HepG2 (cell line): Measurements from ENCODE around the gene HNRNPA2B1. TPM values are rescaled to one million over a fixed set of nuclear protein-coding genes. Genes with fewer than 3 reads are reported as not detected.

Experiments
- ATAC-seq: fragments of 200-7000 bp; cut with Tn5 transposase; 3 replicates; pipeline ENCODE4 v1.9.1; 2020; ENCODE audit warnings: mild to moderate bottlenecking, moderate library complexity
- BruUV-seq: library from RNA; stranded (reverse); fragments of 400-500 nt; replicated peaks from 2 replicates; lab custom pipeline; 2021; lab: Mats Ljungman, UMichigan
- CTCF ChIA-PET: fragments of 300-600 bp; formaldehyde crosslinking; extraction: SDS; loops from one replicate; lab custom pipeline; 2021; ENCODE audit warnings: low total read pairs, inconsistent platforms, low intra/inter-chr PET ratio; lab: Yijun Ruan, JAX
- POLR2A ChIA-PET: fragments of 350-600 bp; sonication (Branson Sonifier 250); formaldehyde crosslinking; loops from one replicate; lab custom pipeline; 2020; ENCODE audit warnings: antibody characterized with exemption, inconsistent platforms; lab: Yijun Ruan, JAX
- DNase-seq: peaks from one replicate; pipeline ENCODE4 v3.0.0-alpha.2; 2015; ENCODE audit warnings: low spot score
- FAIRE-seq: peaks from 3 replicates; lab custom pipeline; 2011; peaks lifted over from hg19 to GRCh38; lab: Jason Lieb, UNC
- H2AFZ ChIP-seq: one replicate; pipeline ENCODE4 v1.6.1; 2011; ENCODE audit warnings: low read length, inconsistent platforms
- H3K27ac ChIP-seq: fragments of 300-600 bp; 3 replicates; pipeline ENCODE4 v1.8.0; 2011; ENCODE audit warnings: mixed run types, mild to moderate bottlenecking, mixed read lengths, low read length, inconsistent platforms; ENCODE audit not compliant: insufficient read depth; ENCODE audit errors: extremely low read length
- H3K27me3 ChIP-seq, 2 experiments: fragments of 200-600 bp in 1 of 2; 2 replicates in 1 of 2; 3 replicates in 1 of 2; pipeline versions ENCODE4 v1.6.0 to v1.8.0; 2011; ENCODE audit warnings: low read length in 2 of 2, mild to moderate bottlenecking in 2 of 2, moderate library complexity in 2 of 2, inconsistent platforms in 1 of 2; ENCODE audit not compliant: insufficient read depth in 2 of 2, control insufficient read depth in 1 of 2
- H3K36me3 ChIP-seq, 2 experiments: fragments of 200-600 bp in 1 of 2; replicated peaks in 1 of 2; 2 replicates in 1 of 2; 3 replicates in 1 of 2; pipeline versions ENCODE4 v1.5.1 to v1.8.0; 2011; ENCODE audit warnings: low read length in 2 of 2, inconsistent platforms in 1 of 2; ENCODE audit not compliant: insufficient read depth in 2 of 2, control insufficient read depth in 1 of 2
- H3K4me1 ChIP-seq: 2 replicates; pipeline ENCODE4 v1.5.1; 2012; ENCODE audit warnings: low read length, inconsistent platforms; ENCODE audit not compliant: insufficient read depth
- H3K4me2 ChIP-seq: 2 replicates; pipeline ENCODE4 v1.6.0; 2011; ENCODE audit warnings: low read depth, low read length, inconsistent platforms
- H3K4me3 ChIP-seq, 3 experiments: fragments of 200-600 bp in 1 of 3; sonication (generic), shearing (Covaris generic) in 1 of 3; replicated peaks in 1 of 3; 2 replicates each; pipeline ENCODE4 v1.5.1; 2011 to 2016; ENCODE audit warnings: low read length in 3 of 3, inconsistent platforms in 2 of 3, low read depth in 2 of 3, mild to moderate bottlenecking in 2 of 3, control low read depth in 1 of 3, mixed read lengths in 1 of 3; ENCODE audit not compliant: insufficient read depth in 1 of 3
- H3K79me2 ChIP-seq: one replicate; pipeline ENCODE4 v1.6.1; 2011; ENCODE audit warnings: low read length, inconsistent platforms; ENCODE audit not compliant: insufficient read depth
- H3K9ac ChIP-seq: 2 replicates; pipeline ENCODE4 v1.6.0; 2011; ENCODE audit warnings: mild to moderate bottlenecking, low read depth, low read length, inconsistent platforms; ENCODE audit not compliant: insufficient read depth
- H3K9me3 ChIP-seq: 2 replicates; pipeline ENCODE4 v1.5.1; 2012; ENCODE audit warnings: mild to moderate bottlenecking, low read length
- H4K20me1 ChIP-seq: 2 replicates; pipeline ENCODE4 v1.6.0; 2011; ENCODE audit warnings: inconsistent platforms, mild to moderate bottlenecking, low read length, moderate library complexity; ENCODE audit not compliant: insufficient read depth
- ASH2L ChIP-seq: fragments of 300-600, 200-600 bp; sonication (generic); IDR thresholded peaks from 2 replicates; pipeline ENCODE4 v1.7.0; 2017; ENCODE audit warnings: low read depth, mild to moderate bottlenecking, moderate library complexity, mixed read lengths, low read length; ENCODE audit not compliant: insufficient read length
- CBX5 ChIP-seq: sonication (generic); formaldehyde crosslinking; IDR thresholded peaks from 2 replicates; pipeline ENCODE4 v1.4.0; 2020; ENCODE audit warnings: missing genetic modification reagents, borderline replicate concordance
- CHD2 ChIP-seq: IDR thresholded peaks from 2 replicates; pipeline ENCODE4 v1.6.1; 2011; ENCODE audit warnings: low read depth, low read length, improper control_type of control experiment
- DNMT3B ChIP-seq: conservative IDR thresholded peaks from 2 replicates; pipeline ENCODE4 v1.6.1; 2016; ENCODE audit warnings: missing biosample characterization, control low read depth
- FOSL2 ChIP-seq: sonication (generic); formaldehyde crosslinking; IDR thresholded peaks from 2 replicates; pipeline ENCODE4 v1.4.0; 2020; ENCODE audit warnings: missing genetic modification reagents
- KLF13 ChIP-seq: sonication (generic); formaldehyde crosslinking; IDR thresholded peaks from 2 replicates; pipeline ENCODE4 v1.4.0; 2020; ENCODE audit warnings: mild to moderate bottlenecking, missing genetic modification reagents
- KLF6 ChIP-seq: IDR thresholded peaks from 2 replicates; pipeline ENCODE4 v1.8.0; 2016; ENCODE audit warnings: missing biosample characterization, missing genetic modification reagents
- MAFK ChIP-seq, 2 experiments: IDR thresholded peaks in 1 of 2; conservative IDR thresholded peaks in 1 of 2; 2 replicates each; pipeline ENCODE4 v1.6.1; 2011; ENCODE audit warnings: improper control_type of control experiment in 2 of 2, low read length in 2 of 2
- PTBP1 ChIP-seq: fragments of 200-400 bp; formaldehyde crosslinking; IDR thresholded peaks from 2 replicates; pipeline ENCODE4 v1.6.1; 2018; ENCODE audit warnings: low read length, low read depth; ENCODE audit not compliant: poor library complexity, severe bottlenecking
- REPIN1 ChIP-seq: sonication (generic); formaldehyde crosslinking; IDR thresholded peaks from 2 replicates; pipeline ENCODE4 v1.8.0; 2022; ENCODE audit warnings: missing genetic modification reagents, low read depth, mild to moderate bottlenecking, borderline replicate concordance
- SAP130 ChIP-seq: IDR thresholded peaks from 2 replicates; pipeline ENCODE4 v1.6.1; 2016; ENCODE audit warnings: low read depth
- SKI ChIP-seq: fragments of 450-650 bp; IDR thresholded peaks from one replicate; pipeline ENCODE4 v1.6.1; 2018; ENCODE audit warnings: mild to moderate bottlenecking; ENCODE audit not compliant: partially characterized antibody
- ZFP36 ChIP-seq: fragments of 150-350 bp; IDR thresholded peaks from 2 replicates; pipeline ENCODE4 v1.6.1; 2018; ENCODE audit warnings: borderline replicate concordance, low read length, low read depth; ENCODE audit not compliant: partially characterized antibody
- ZNF251 ChIP-seq: sonication (generic); formaldehyde crosslinking; IDR thresholded peaks from 2 replicates; pipeline ENCODE4 v1.9.0; 2021; ENCODE audit warnings: mild to moderate bottlenecking, missing genetic modification reagents
- ZNF354B ChIP-seq: sonication (generic); formaldehyde crosslinking; IDR thresholded peaks from 2 replicates; pipeline ENCODE4 v1.8.0; 2022; ENCODE audit warnings: mild to moderate bottlenecking, missing genetic modification reagents
- WGBS: methylation state at CpG from one replicate; pipeline ENCODE4 v1.1.6; 2017; ENCODE audit warnings: low lambda C conversion rate; 5-methylcytosine and 5-hydroxymethylcytosine counted together
- in situ Hi-C: cut with HindIII; loops from 2 replicates; pipeline ENCODE4 v1.10.0; 2017; ENCODE audit warnings: low pct_unique_long_range_greater_than_20kb; ENCODE audit not compliant: extremely low pct_ligation_motif_present
- intact Hi-C: fragments of 100-400 bp; cut with micrococcal nuclease; formaldehyde crosslinking; loops from one replicate; pipeline ENCODE4 v1.10.0; 2022; ENCODE audit not compliant: unreplicated experiment
- polyA plus RNA-seq, 8 experiments: library from polyadenylated mRNA; depleted of rRNA in 3 of 8; stranded (reverse) in 7 of 8; unstranded in 1 of 8; fragments of >200 nt; fragmentation: Illumina TruSeq in 4 of 8; extraction: Trizol in 4 of 8; gene quantifications; 2 replicates each; pipeline versions ENCODE4 v1.2.1 to v1.2.3, GENCODE V29; 2011 to 2016; ENCODE audit warnings: low read depth in 4 of 8, missing spikeins in 1 of 8, mixed read lengths in 1 of 8; ENCODE audit not compliant: insufficient read depth in 1 of 8
- total RNA-seq, 5 experiments: library from RNA; depleted of rRNA; stranded (reverse); fragments of >200 nt; fragmentation: Illumina TruSeq; extraction: Trizol; gene quantifications; 2 replicates each; pipeline ENCODE4 v1.2.3, GENCODE V29; 2016; ENCODE audit warnings: low read depth in 1 of 5
- TF ChIP-seq, protein P1 (sequence below): sonication (generic); formaldehyde crosslinking; IDR thresholded peaks from 2 replicates; pipeline ENCODE4 v1.8.1; 2022; ENCODE audit warnings: low read depth, mild to moderate bottlenecking, missing genetic modification reagents
- TF ChIP-seq, protein P2 (sequence below): sonication (generic); formaldehyde crosslinking; IDR thresholded peaks from 2 replicates; pipeline ENCODE4 v1.4.0; 2020; ENCODE audit warnings: missing genetic modification reagents, borderline replicate concordance

Gene HNRNPA2B1
- total and polyA plus RNA-seq, 2 of the 13 experiments (the other 11 are each of a cell fraction or from before 2014, with no cell fraction given), result 193 to 412 TPM

DNA sequence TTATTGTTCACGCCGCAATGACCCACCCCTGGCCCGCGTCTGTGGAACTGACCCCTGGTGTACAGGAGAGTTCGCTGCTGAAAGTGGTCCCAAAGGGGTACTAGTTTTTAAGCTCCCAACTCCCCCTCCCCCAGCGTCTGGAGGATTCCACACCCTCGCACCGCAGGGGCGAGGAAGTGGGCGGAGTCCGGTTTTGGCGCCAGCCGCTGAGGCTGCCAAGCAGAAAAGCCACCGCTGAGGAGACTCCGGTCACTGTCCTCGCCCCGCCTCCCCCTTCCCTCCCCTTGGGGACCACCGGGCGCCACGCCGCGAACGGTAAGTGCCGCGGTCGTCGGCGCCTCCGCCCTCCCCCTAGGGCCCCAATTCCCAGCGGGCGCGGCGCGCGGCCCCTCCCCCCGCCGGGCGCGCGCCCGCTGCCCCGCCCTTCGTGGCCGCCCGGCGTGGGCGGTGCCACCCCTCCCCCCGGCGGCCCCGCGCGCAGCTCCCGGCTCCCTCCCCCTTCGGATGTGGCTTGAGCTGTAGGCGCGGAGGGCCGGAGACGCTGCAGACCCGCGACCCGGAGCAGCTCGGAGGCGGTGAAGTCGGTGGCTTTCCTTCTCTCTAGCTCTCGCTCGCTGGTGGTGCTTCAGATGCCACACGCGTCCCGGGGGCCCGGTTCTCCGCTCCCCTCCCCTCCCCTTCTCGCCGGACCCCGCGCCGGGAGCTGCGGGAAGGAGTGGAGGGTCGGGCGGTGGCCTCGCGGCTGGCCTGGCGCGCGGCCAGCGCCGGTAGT is 887 bp upstream of the HNRNPA2B1 start, which contains the start of gene CBX3 (continued):
- TF ChIP-seq ZNF251 (CRISPR knock-in tag) (no peak), FOSL2 (CRISPR knock-in tag) (0 out of 2 replicates have a peak, but pooled peaks have one; percentile 30), REPIN1 (no peak), ASH2L (no peak)
- TF ChIP-seq, protein P1, sequence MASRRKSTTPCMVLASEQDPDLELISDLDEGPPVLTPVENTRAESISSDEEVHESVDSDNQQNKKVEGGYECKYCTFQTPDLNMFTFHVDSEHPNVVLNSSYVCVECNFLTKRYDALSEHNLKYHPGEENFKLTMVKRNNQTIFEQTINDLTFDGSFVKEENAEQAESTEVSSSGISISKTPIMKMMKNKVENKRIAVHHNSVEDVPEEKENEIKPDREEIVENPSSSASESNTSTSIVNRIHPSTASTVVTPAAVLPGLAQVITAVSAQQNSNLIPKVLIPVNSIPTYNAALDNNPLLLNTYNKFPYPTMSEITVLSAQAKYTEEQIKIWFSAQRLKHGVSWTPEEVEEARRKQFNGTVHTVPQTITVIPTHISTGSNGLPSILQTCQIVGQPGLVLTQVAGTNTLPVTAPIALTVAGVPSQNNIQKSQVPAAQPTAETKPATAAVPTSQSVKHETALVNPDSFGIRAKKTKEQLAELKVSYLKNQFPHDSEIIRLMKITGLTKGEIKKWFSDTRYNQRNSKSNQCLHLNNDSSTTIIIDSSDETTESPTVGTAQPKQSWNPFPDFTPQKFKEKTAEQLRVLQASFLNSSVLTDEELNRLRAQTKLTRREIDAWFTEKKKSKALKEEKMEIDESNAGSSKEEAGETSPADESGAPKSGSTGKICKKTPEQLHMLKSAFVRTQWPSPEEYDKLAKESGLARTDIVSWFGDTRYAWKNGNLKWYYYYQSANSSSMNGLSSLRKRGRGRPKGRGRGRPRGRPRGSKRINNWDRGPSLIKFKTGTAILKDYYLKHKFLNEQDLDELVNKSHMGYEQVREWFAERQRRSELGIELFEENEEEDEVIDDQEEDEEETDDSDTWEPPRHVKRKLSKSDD (CRISPR knock-in tag), result no peak

DNA sequence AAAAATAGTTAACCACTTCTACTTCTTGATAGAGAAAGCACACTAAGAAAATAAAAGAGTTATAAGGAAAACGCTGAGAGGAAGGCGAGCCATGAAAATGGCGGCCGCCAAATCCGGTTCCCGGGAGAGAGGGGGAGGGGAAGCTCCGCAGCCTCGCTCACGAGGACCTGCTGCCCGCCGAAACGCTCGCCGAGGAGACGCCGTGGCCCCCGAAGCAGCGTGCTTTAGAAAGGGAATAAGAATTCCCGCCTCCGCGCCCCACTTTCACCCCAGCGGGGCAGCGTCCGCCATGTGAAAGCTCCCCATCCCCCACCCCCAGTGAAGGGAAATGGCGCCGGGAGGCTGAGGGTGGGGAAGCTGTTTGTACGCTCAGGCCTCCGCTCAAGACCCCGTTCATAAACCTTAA is 505 bp downstream of the HNRNPA2B1 start:
- H3K9ac ChIP-seq, result peak overlapping the region; percentile 100
- intact Hi-C loops, result loop anchor here (5.0 kb wide), 3 partner anchors 92 to 167 kb away; partner anchors contain the start of gene SNX10
- no peaks in the 10 kb centered on the region for H3K9me3 ChIP-seq
- peak overlapping the region; percentile 99 for H3K27ac ChIP-seq
- ATAC-seq (peak; percentile 56), FAIRE-seq (no peak), DNase-seq (no peak)
- peaks cover 89% of the 10 kb centered on the region for H3K79me2 ChIP-seq
- H4K20me1 ChIP-seq, result peaks cover 68% of the 10 kb centered on the region
- no peak overlapping the region for H2AFZ ChIP-seq
- H3K4me1 ChIP-seq, result peaks cover 43% of the 10 kb centered on the region
- ChIA-PET CTCF (no interaction called here), POLR2A (interaction anchor here (0.6 to 5.8 kb wide), 17 partner anchors 8 to 934 kb away, joined by 3 to 40 read pairs (median 4); partner anchors contain the start of gene NFE2L3)
- H3K4me2 ChIP-seq, result peak overlapping the region; percentile 77
- H3K36me3 ChIP-seq, result peaks cover 8 to 27% of the 10 kb centered on the region in 2 experiments
- peak overlapping the region; percentile 99 for H3K4me3 ChIP-seq
- in situ Hi-C loops, result loop anchor here (10.0 kb wide), 1 partner anchor 165 kb away; no protein-coding TSS in a partner anchor
- WGBS, result 2% methylated on average over 11 of the region's 29 CpGs
- H3K27me3 ChIP-seq, result no peaks in the 10 kb centered on the region; a peak in 1 of 5 replicates
- TSS peak; percentile 45 for BruUV-seq
- TF ChIP-seq SKI, result no peak
- TF ChIP-seq ZFP36, result no peak
- no peak for TF ChIP-seq MAFK (conservative IDR thresholded peaks at IDR 0.05 in 1 of 2, IDR thresholded peaks at IDR 0.05 in 1 of 2; ENCODE audit: low read length in 2 of 2)
- TF ChIP-seq PTBP1, result no peak
- no peak for TF ChIP-seq ZNF354B
- peak; percentile 73 for TF ChIP-seq CHD2
- TF ChIP-seq DNMT3B, result no peak; the same call in 1 of the 2 replicates
- TF ChIP-seq SAP130, result no peak; the same call in 1 of the 2 replicates
- TF ChIP-seq, protein P2, sequence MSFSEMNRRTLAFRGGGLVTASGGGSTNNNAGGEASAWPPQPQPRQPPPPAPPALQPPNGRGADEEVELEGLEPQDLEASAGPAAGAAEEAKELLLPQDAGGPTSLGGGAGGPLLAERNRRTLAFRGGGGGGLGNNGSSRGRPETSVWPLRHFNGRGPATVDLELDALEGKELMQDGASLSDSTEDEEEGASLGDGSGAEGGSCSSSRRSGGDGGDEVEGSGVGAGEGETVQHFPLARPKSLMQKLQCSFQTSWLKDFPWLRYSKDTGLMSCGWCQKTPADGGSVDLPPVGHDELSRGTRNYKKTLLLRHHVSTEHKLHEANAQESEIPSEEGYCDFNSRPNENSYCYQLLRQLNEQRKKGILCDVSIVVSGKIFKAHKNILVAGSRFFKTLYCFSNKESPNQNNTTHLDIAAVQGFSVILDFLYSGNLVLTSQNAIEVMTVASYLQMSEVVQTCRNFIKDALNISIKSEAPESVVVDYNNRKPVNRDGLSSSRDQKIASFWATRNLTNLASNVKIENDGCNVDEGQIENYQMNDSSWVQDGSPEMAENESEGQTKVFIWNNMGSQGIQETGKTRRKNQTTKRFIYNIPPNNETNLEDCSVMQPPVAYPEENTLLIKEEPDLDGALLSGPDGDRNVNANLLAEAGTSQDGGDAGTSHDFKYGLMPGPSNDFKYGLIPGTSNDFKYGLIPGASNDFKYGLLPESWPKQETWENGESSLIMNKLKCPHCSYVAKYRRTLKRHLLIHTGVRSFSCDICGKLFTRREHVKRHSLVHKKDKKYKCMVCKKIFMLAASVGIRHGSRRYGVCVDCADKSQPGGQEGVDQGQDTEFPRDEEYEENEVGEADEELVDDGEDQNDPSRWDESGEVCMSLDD (CRISPR knock-in tag), result no peak
- TF ChIP-seq KLF13 (CRISPR knock-in tag), result no peak
- TF ChIP-seq CBX5 (CRISPR knock-in tag), result no peak
- TF ChIP-seq KLF6, result no peak
